Stimulated activated naive CD8-positive, alpha-beta T cell treated with anti-CD3 and anti-CD28 coated beads, Interleukin-15, Interleukin-2, amounts not matched to agents 100 ng/mL and 50 ng/mL, for 24 hours (primary cell): ENCODE data around the gene UQCC5.
A peak's percentile ranks its signal among the peaks of the same experiment; 100 is the strongest.

ENCODE experiments used
- H3K27ac Mint-ChIP-seq: one replicate; pipeline ENCODE4 v1.8.0; 2021; ENCODE audit warnings: mild to moderate bottlenecking, mixed read lengths
- H3K27me3 Mint-ChIP-seq: one replicate; pipeline ENCODE4 v1.8.0; 2021; ENCODE audit warnings: mixed read lengths
- H3K36me3 Mint-ChIP-seq: one replicate; pipeline ENCODE4 v1.8.0; 2021; ENCODE audit warnings: low read depth, mixed read lengths
- H3K4me1 Mint-ChIP-seq: one replicate; pipeline ENCODE4 v1.8.0; 2021; ENCODE audit warnings: low read depth, mixed read lengths
- H3K4me3 Mint-ChIP-seq: one replicate; pipeline ENCODE4 v1.8.0; 2021; ENCODE audit warnings: mild to moderate bottlenecking, mixed read lengths
- H3K9me3 Mint-ChIP-seq: one replicate; pipeline ENCODE4 v1.8.0; 2021; ENCODE audit warnings: mixed read lengths

Gene UQCC5

GRCh38 chr3:52533623-52534280 lies 2.7 kb upstream of the UQCC5 start, which contains the start of gene NT5DC2:
Gene NT5DC2 (minus strand): TSS chr3:52533857. CDS start chr3:52533737, 120 bp downstream.
- Mint-ChIP-seq H3K27ac (peak within 1 kb of the TSS; percentile 80), H3K4me3 (peak within 1 kb of the TSS; percentile 87), H3K9me3 (no peaks in the 10 kb centered on the region), H3K27me3 (no peaks in the 10 kb centered on the region), H3K36me3 (peaks cover 20% of the 10 kb centered on the region), H3K4me1 (peaks cover 36% of the 10 kb centered on the region)

GRCh38 chr3:52534281-52535183 lies 1.9 kb upstream of the UQCC5 start:
- Mint-ChIP-seq H3K4me3 (peak overlapping the region; percentile 79), H3K27ac (peak overlapping the region; percentile 80), H3K36me3 (peaks cover 25% of the 10 kb centered on the region), H3K9me3 (no peaks in the 10 kb centered on the region), H3K27me3 (no peaks in the 10 kb centered on the region), H3K4me1 (peaks cover 44% of the 10 kb centered on the region)

DNA sequence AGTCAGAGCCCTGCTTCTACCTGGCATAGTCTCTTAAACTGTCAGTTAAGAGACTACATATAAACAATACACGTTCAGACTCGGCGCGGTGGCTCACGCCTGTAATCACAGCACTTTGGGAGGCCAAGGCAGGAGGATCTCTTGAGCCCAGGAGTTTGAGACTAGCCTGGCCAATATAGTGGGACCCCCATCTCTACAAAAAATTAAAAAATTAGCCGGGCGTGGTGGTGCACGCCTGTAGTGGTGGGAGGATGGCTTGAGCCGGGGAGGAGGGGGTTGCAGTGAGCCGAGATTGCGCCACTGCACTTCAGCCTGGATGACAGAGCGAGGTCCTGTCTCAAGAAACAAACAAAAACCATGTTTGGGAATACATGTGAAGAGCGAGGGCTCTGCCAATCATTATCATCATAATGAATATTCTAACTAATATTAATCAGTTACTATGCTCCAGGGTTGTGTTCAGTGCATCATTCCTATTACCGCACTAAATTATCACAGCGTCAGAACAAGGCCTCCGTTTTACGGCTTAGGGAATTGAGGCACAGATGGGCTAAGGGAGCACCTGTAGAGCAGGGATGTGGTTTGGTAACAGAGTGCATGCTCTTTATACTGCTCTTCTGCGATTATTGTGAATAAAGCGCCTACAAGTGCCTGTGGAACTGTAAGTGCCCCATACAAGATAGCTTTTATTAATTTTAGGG lies 844 bp upstream of the UQCC5 start:
- peaks cover 35% of the 10 kb centered on the region for H3K36me3 Mint-ChIP-seq
- H3K27me3 Mint-ChIP-seq: no peaks in the 10 kb centered on the region
- peaks cover 44% of the 10 kb centered on the region for H3K4me1 Mint-ChIP-seq
- H3K27ac Mint-ChIP-seq: no peak overlapping the region
- H3K9me3 Mint-ChIP-seq: no peaks in the 10 kb centered on the region
- H3K4me3 Mint-ChIP-seq: peak overlapping the region; percentile 79

- Mint-ChIP-seq H3K27ac (peak overlapping the region; percentile 16), H3K27me3 (no peaks in the 10 kb centered on the region), H3K4me1 (peaks cover 47% of the 10 kb centered on the region), H3K4me3 (peak overlapping the region; percentile 100), H3K9me3 (no peaks in the 10 kb centered on the region), H3K36me3 (peaks cover 40% of the 10 kb centered on the region)
Observed at GRCh38 chr3:52536112-52536368, 365 bp upstream of the UQCC5 start.

DNA sequence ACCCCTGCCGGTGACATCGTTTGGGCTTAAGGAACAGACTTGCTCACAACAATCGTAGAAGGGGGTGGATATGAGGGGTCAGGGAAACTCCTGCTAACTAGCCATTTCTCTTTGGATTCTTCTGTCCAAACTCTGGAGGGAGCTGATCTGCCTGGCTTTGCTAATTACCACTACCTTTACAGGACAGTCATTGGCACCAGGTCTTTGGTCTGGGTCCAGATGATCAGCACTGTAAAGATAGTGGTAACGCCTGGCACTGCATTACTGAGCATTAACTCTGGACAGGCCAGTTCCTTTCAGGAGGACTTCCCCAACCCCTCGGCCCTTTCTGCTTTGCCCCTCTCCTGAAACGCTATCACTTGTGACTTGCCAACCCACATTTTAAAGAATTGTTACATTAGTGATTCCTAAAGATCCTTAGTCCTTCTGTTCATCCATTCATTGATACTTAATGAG lies 788 bp downstream of the UQCC5 start:
- H3K27me3 Mint-ChIP-seq: no peaks in the 10 kb centered on the region
- peak overlapping the region; percentile 98 for H3K27ac Mint-ChIP-seq
- H3K4me1 Mint-ChIP-seq: peaks cover 45% of the 10 kb centered on the region
- no peaks in the 10 kb centered on the region for H3K9me3 Mint-ChIP-seq
- H3K4me3 Mint-ChIP-seq: peak overlapping the region; percentile 100
- H3K36me3 Mint-ChIP-seq: peaks cover 49% of the 10 kb centered on the region

- H3K27ac Mint-ChIP-seq: peak overlapping the region; percentile 98
- H3K9me3 Mint-ChIP-seq: no peaks in the 10 kb centered on the region
- H3K4me3 Mint-ChIP-seq: peak overlapping the region; percentile 100
- H3K27me3 Mint-ChIP-seq: no peaks in the 10 kb centered on the region
- peaks cover 40% of the 10 kb centered on the region for H3K4me1 Mint-ChIP-seq
- peaks cover 49% of the 10 kb centered on the region for H3K36me3 Mint-ChIP-seq
Observed at GRCh38 chr3:52537726-52538421, 1.5 kb downstream of the UQCC5 start.

- peaks cover 40% of the 10 kb centered on the region for H3K4me1 Mint-ChIP-seq
- no peaks in the 10 kb centered on the region for H3K27me3 Mint-ChIP-seq
- H3K9me3 Mint-ChIP-seq: no peaks in the 10 kb centered on the region
- H3K4me3 Mint-ChIP-seq: peak overlapping the region; percentile 60
- peaks cover 49% of the 10 kb centered on the region for H3K36me3 Mint-ChIP-seq
- H3K27ac Mint-ChIP-seq: peak overlapping the region; percentile 40
Observed at GRCh38 chr3:52539010-52539653, 2.7 kb downstream of the UQCC5 start.

DNA sequence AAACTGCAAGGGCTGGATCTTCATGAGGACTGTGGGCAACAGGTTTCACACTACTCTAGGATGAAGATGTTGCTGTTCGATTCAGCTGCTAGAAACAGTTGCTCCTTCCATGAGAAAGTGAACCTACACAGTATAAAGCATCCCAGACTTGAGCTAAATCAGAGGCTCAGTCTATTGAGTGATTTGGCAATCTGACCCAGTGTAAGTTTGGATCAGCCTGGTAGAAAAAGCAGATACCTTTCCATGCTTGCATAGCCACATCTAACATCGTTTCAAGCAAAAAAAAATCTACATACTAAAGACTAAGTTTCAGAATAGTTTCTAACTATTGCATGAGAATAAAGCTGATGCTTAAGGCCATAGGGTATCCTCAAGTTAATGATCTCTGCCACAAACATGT lies 4.6 kb downstream of the UQCC5 start:
- H3K9me3 Mint-ChIP-seq: no peaks in the 10 kb centered on the region
- H3K27ac Mint-ChIP-seq: peak overlapping the region; percentile 23
- H3K36me3 Mint-ChIP-seq: peaks cover 62% of the 10 kb centered on the region
- H3K4me1 Mint-ChIP-seq: peaks cover 30% of the 10 kb centered on the region
- no peaks in the 10 kb centered on the region for H3K27me3 Mint-ChIP-seq
- no peak overlapping the region for H3K4me3 Mint-ChIP-seq

DNA sequence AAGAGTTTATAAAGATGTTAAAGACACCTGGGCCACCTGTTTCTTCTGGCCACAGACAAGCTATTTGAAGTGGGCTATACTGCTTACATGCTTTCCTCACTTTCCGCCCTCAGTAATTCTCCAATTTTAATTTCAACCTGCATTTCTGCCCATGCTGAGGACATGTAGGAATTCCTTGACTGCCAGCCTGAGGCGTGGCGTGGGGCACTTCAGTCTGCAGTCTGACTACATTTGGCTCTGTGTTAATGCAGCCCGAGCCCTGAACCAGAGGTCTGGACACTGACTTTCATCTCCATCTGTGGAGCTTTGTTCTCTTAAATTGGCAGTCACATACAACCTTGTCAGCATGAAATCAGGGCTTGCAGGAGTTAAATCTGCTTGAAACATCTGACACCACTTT lies 8.5 kb downstream of the UQCC5 start:
- Mint-ChIP-seq H3K36me3 (peaks cover 47% of the 10 kb centered on the region), H3K4me1 (peaks cover 4% of the 10 kb centered on the region), H3K27me3 (no peaks in the 10 kb centered on the region), H3K4me3 (no peak overlapping the region), H3K27ac (no peak overlapping the region), H3K9me3 (no peaks in the 10 kb centered on the region)

- Mint-ChIP-seq H3K4me1 (no peaks in the 10 kb centered on the region), H3K27ac (no peak overlapping the region), H3K9me3 (no peaks in the 10 kb centered on the region), H3K4me3 (no peak overlapping the region), H3K36me3 (peaks cover 42% of the 10 kb centered on the region), H3K27me3 (no peaks in the 10 kb centered on the region)
Observed at GRCh38 chr3:52546111-52546901, 9.9 kb downstream of the UQCC5 start.

- H3K4me1 Mint-ChIP-seq: no peaks in the 10 kb centered on the region
- peaks cover 40% of the 10 kb centered on the region for H3K36me3 Mint-ChIP-seq
- no peak overlapping the region for H3K27ac Mint-ChIP-seq
- H3K27me3 Mint-ChIP-seq: no peaks in the 10 kb centered on the region
- H3K4me3 Mint-ChIP-seq: no peak overlapping the region
- H3K9me3 Mint-ChIP-seq: no peaks in the 10 kb centered on the region
Observed at GRCh38 chr3:52547143-52547542, 10.7 kb downstream of the UQCC5 start.

GRCh38 chr3:52551118-52551517 lies 14.7 kb downstream of the UQCC5 start:
- Mint-ChIP-seq H3K36me3 (peaks cover 34% of the 10 kb centered on the region), H3K4me3 (no peak overlapping the region), H3K27ac (no peak overlapping the region), H3K27me3 (no peaks in the 10 kb centered on the region), H3K4me1 (peaks cover 8% of the 10 kb centered on the region), H3K9me3 (no peaks in the 10 kb centered on the region)

GRCh38 chr3:52552089-52552488 lies 15.7 kb downstream of the UQCC5 start:
- Mint-ChIP-seq H3K36me3 (peaks cover 33% of the 10 kb centered on the region), H3K27me3 (no peaks in the 10 kb centered on the region), H3K9me3 (no peaks in the 10 kb centered on the region), H3K4me1 (peaks cover 10% of the 10 kb centered on the region), H3K4me3 (no peak overlapping the region), H3K27ac (no peak overlapping the region)
